ENCODE measurements around the gene KNOP1. TPM values are rescaled to one million over a fixed set of nuclear protein-coding genes. Genes with fewer than 3 reads are reported as not detected.

KNOP1 gene
- total and polyA plus RNA-seq, 5 donors, result 6.1 to 12.5 (median 8.6) TPM

DNA sequence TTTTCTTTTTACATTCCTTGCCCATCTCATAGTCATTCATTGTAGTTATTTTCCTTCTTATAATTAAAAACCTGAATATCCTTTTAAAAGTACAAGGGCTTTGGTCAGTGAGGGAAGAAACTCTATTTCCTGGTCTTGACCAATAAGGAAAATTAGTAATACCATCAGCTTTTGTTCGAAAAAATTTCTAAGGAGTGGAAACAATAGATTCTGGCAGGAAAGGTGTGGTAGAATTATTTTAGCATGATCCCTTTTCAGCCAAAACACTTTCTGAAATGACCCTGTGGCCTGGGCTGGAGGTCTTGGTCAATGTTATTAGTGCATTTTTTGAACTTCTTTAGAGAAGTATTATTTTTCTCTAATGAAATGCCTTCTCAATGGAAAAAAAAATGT is 36.6 kb upstream of the KNOP1 start:
- Histone ChIP-seq H3K9me3 (ENCODE audit: control insufficient read depth, low read length) (no peaks in the 10 kb centered on the region), H3K4me1 (ENCODE audit: control insufficient read depth, insufficient read depth, low read length) (peaks cover 8% of the 10 kb centered on the region), H3K4me3 (ENCODE audit: low read length) (no peak overlapping the region), H3K27me3 (ENCODE audit: control insufficient read depth, insufficient read depth) (no peaks in the 10 kb centered on the region), H3K27ac (ENCODE audit: low read length) (no peak overlapping the region)
- intact Hi-C loops (cut with DNase I), result no loop called here
- ATAC-seq, result peak in 1 of 2 donors; percentile 60
- 62% methylated on average over 1 of the region's 1 CpG for WGBS
- no peak for DNase-seq

GRCh38 chr16:19753815-19754643 is 36.0 kb upstream of the KNOP1 start:
- ATAC-seq, result peak; percentile 75 to 89
- peak overlapping the region; percentile 90 for H3K27ac ChIP-seq (ENCODE audit: low read length)
- no peaks in the 10 kb centered on the region for H3K9me3 ChIP-seq (ENCODE audit: control insufficient read depth, low read length)
- 47% methylated on average over 12 of the region's 12 CpGs for WGBS
- no peak overlapping the region for H3K4me3 ChIP-seq (ENCODE audit: low read length)
- intact Hi-C loops (cut with DNase I), result no loop called here
- peaks cover 8% of the 10 kb centered on the region for H3K4me1 ChIP-seq (ENCODE audit: control insufficient read depth, insufficient read depth, low read length)
- DNase-seq, result no peak
- no peaks in the 10 kb centered on the region for H3K27me3 ChIP-seq (ENCODE audit: control insufficient read depth, insufficient read depth)

DNA sequence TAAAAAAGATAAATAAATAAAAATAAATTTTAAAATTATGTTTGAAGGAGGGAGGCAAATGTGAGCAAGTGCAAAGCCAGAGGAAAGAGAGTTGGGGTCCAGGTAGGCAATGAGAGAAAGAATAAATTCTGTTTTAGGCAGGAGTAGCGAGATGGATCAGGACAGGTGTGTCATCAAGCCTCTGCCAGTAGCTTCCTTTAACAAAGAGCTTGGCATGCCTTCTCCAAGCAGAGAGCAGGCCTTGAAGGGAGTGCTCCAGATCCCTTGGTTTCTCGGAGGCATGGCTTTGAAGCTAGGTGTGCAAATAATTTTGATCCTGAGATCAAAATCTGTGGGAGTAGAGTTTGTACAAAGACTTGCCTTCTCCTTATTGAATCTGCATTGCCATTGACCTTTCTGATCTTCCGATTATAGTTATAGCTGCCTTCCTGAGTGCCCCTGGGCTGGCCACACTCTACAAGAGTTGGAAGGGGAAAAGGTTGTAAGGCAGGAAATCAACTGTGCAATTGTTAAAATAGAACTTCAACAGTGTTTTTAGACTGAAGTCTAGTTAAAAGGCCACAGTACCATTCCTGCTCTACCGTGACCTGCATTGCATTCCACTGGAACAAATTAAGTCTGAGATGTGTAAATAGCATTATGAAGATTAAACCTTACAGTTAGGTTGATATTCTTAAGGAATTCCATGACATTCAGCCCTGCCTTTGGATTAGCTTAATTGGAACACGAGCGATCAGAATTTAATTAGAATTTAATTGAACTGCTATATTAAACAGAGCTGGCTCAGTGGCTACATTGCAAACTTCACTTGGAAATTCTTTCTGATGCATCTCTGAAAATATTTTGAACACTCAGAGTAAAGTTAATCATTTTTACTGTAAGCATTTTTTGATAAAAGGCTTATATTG is 33.7 kb upstream of the KNOP1 start:
- 74% methylated on average over 6 of the region's 6 CpGs for WGBS
- H3K27ac ChIP-seq (ENCODE audit: low read length), result no peak overlapping the region
- peaks cover 10% of the 10 kb centered on the region for H3K4me1 ChIP-seq (ENCODE audit: control insufficient read depth, insufficient read depth, low read length)
- H3K9me3 ChIP-seq (ENCODE audit: control insufficient read depth, low read length), result no peaks in the 10 kb centered on the region
- intact Hi-C loops (cut with DNase I), result no loop called here
- DNase-seq (no peak), ATAC-seq (no peak)
- H3K27me3 ChIP-seq (ENCODE audit: control insufficient read depth, insufficient read depth), result no peaks in the 10 kb centered on the region
- no peak overlapping the region for H3K4me3 ChIP-seq (ENCODE audit: low read length)

- Histone ChIP-seq H3K4me1 (ENCODE audit: control insufficient read depth, insufficient read depth, low read length) (peaks cover 6% of the 10 kb centered on the region), H3K9me3 (ENCODE audit: control insufficient read depth, low read length) (no peaks in the 10 kb centered on the region), H3K4me3 (ENCODE audit: low read length) (no peak overlapping the region), H3K27ac (ENCODE audit: low read length) (no peak overlapping the region), H3K27me3 (ENCODE audit: control insufficient read depth, insufficient read depth) (no peaks in the 10 kb centered on the region)
- WGBS, result 91% methylated on average over 4 of the region's 4 CpGs
- DNase-seq (no peak), ATAC-seq (no peak)
- intact Hi-C loops (cut with DNase I), result no loop called here
These were observed 31.6 kb upstream of the KNOP1 start for GRCh38 chr16:19749571-19750080.

- no peaks in the 10 kb centered on the region for H3K27me3 ChIP-seq (ENCODE audit: control insufficient read depth, insufficient read depth)
- no peaks in the 10 kb centered on the region for H3K9me3 ChIP-seq (ENCODE audit: control insufficient read depth, low read length)
- no peak overlapping the region for H3K4me3 ChIP-seq (ENCODE audit: low read length)
- H3K27ac ChIP-seq (ENCODE audit: low read length), result no peak overlapping the region
- H3K4me1 ChIP-seq (ENCODE audit: control insufficient read depth, insufficient read depth, low read length), result peaks cover 2% of the 10 kb centered on the region
- WGBS, result 51% methylated on average over 2 of the region's 2 CpGs
- intact Hi-C loops (cut with DNase I), result no loop called here
- ATAC-seq (no peak), DNase-seq (no peak)
These were observed 30.6 kb upstream of the KNOP1 start for GRCh38 chr16:19748389-19749168.

GRCh38 chr16:19746561-19746960 is 28.5 kb upstream of the KNOP1 start:
- H3K9me3 ChIP-seq (ENCODE audit: control insufficient read depth, low read length), result no peaks in the 10 kb centered on the region
- intact Hi-C loops (cut with DNase I), result no loop called here
- no peaks in the 10 kb centered on the region for H3K27me3 ChIP-seq (ENCODE audit: control insufficient read depth, insufficient read depth)
- no peak overlapping the region for H3K4me3 ChIP-seq (ENCODE audit: low read length)
- H3K4me1 ChIP-seq (ENCODE audit: control insufficient read depth, insufficient read depth, low read length), result peaks cover 2% of the 10 kb centered on the region
- H3K27ac ChIP-seq (ENCODE audit: low read length), result no peak overlapping the region
- ATAC-seq, result no peak
- DNase-seq, result no peak
- 28% methylated on average over 4 of the region's 4 CpGs for WGBS

GRCh38 chr16:19745286-19746010 is 27.4 kb upstream of the KNOP1 start:
- Histone ChIP-seq H3K27ac (ENCODE audit: low read length) (no peak overlapping the region), H3K4me3 (ENCODE audit: low read length) (no peak overlapping the region), H3K4me1 (ENCODE audit: control insufficient read depth, insufficient read depth, low read length) (peaks cover 2% of the 10 kb centered on the region), H3K27me3 (ENCODE audit: control insufficient read depth, insufficient read depth) (no peaks in the 10 kb centered on the region), H3K9me3 (ENCODE audit: control insufficient read depth, low read length) (no peaks in the 10 kb centered on the region)
- no peak for DNase-seq
- 93% methylated on average over 9 of the region's 9 CpGs for WGBS
- intact Hi-C loops (cut with DNase I), result no loop called here
- ATAC-seq, result no peak

- intact Hi-C loops (cut with DNase I), result no loop called here
- Histone ChIP-seq H3K4me3 (ENCODE audit: low read length) (no peak overlapping the region), H3K27ac (ENCODE audit: low read length) (no peak overlapping the region), H3K27me3 (ENCODE audit: control insufficient read depth, insufficient read depth) (no peaks in the 10 kb centered on the region), H3K9me3 (ENCODE audit: control insufficient read depth, low read length) (no peaks in the 10 kb centered on the region), H3K4me1 (ENCODE audit: control insufficient read depth, insufficient read depth, low read length) (peaks cover 2% of the 10 kb centered on the region)
- ATAC-seq (no peak), DNase-seq (no peak)
- 72% methylated on average over 3 of the region's 3 CpGs for WGBS
These were observed 26.6 kb upstream of the KNOP1 start for GRCh38 chr16:19744670-19745069.

DNA sequence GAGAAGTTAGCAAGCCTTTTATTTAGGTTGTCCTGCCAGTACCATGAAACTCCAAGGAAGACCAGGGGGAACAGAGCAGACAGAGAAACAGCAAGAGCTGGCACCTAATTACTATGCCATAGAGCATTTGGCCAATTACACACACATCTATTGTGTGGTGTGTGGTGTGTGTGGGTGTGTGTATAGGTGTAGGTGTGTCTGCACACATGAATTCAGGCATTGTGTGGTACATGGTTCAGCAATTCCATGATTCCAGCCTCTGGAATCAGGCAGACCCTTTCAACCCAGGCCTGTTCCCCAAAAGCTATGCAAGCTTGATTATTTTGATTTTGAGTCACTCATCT is 25.8 kb upstream of the KNOP1 start:
- intact Hi-C loops (cut with DNase I), result no loop called here
- Histone ChIP-seq H3K4me3 (ENCODE audit: low read length) (no peak overlapping the region), H3K27me3 (ENCODE audit: control insufficient read depth, insufficient read depth) (no peaks in the 10 kb centered on the region), H3K4me1 (ENCODE audit: control insufficient read depth, insufficient read depth, low read length) (peaks cover 2% of the 10 kb centered on the region), H3K27ac (ENCODE audit: low read length) (no peak overlapping the region), H3K9me3 (ENCODE audit: control insufficient read depth, low read length) (no peaks in the 10 kb centered on the region)
- no peak for DNase-seq
- ATAC-seq, result no peak

DNA sequence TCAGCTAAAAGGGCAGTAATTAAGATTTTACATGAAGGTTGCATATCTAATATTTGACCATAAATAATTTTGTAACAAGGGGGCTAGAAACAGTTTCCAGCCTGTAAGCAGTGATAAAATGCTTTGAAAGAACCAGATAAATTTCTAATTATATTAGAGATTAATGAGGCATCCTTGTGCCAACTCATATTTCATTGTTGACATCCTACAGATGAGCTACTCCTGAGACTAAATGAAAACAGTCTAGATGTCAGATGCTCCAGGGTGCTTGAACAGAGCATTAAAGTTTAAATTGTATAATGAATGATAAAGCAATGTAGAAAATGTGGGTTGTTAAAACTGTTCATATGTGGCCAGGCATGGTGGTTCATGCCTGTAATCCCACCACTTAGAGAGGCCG is 23.3 kb upstream of the KNOP1 start:
- no peak for ATAC-seq
- no peaks in the 10 kb centered on the region for H3K9me3 ChIP-seq (ENCODE audit: control insufficient read depth, low read length)
- no peaks in the 10 kb centered on the region for H3K4me1 ChIP-seq (ENCODE audit: control insufficient read depth, insufficient read depth, low read length)
- intact Hi-C loops (cut with DNase I), result no loop called here
- no peaks in the 10 kb centered on the region for H3K27me3 ChIP-seq (ENCODE audit: control insufficient read depth, insufficient read depth)
- WGBS, result 100% methylated on average over 1 of the region's 1 CpG
- no peak overlapping the region for H3K4me3 ChIP-seq (ENCODE audit: low read length)
- H3K27ac ChIP-seq (ENCODE audit: low read length), result no peak overlapping the region
- no peak for DNase-seq
